Activated CD4-positive, alpha-beta T cell treated with anti-CD3 and anti-CD28 coated beads, Interleukin-10, Interleukin-2, amounts not matched to agents 100 ng/mL and 50 ng/mL, durations not matched to agents 16 hours and 8 hours (primary cell): Measurements from ENCODE around the gene NPIPB9.
"Not testable (repeated sequence)": the region's sequence is repeated elsewhere in the genome, so short reads cannot be mapped to it uniquely, and the experiment has no call there.

ENCODE experiments used
- DNase-seq: peaks from one replicate; pipeline ENCODE4 v3.0.0-alpha.2; 2020

Gene NPIPB9

GRCh38 chr16:28751487-28751886 lies at the start of gene NPIPB9:
TSS of gene NPIPB9 (plus strand) at chr16:28751787.
- DNase-seq = not testable (repeated sequence)

DNA sequence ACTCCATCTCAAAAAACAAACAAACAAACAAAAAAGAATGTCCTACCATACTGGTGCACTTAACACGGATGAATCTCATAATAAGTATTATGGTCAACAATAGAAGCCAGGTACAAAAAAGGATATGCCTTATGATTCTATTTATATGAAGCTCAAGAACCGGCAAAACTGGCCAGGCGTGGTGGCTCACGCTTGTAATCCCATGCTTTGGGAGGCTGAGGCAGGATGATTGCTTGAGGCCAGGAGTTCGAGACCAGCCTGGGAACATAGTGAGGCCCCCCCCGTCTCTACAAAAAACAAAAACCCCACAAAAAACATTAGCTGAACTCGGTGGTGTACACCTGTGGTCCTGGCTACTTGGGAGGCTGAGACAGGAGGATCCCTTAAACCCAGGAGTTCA lies 47.3 kb upstream of the NPIPB9 start:
- not testable (repeated sequence) for DNase-seq

GRCh38 chr16:28711220-28712083 lies 40.1 kb upstream of the NPIPB9 start, which contains the start of gene EIF3C:
TSS of gene EIF3C (plus strand) at chr16:28711464. CDS start at chr16:28711687, 223 bp downstream.
- DNase-seq = not testable (repeated sequence)

- DNase-seq = not testable (repeated sequence)
Observed at GRCh38 chr16:28722852-28723650, 28.5 kb upstream of the NPIPB9 start.

DNA sequence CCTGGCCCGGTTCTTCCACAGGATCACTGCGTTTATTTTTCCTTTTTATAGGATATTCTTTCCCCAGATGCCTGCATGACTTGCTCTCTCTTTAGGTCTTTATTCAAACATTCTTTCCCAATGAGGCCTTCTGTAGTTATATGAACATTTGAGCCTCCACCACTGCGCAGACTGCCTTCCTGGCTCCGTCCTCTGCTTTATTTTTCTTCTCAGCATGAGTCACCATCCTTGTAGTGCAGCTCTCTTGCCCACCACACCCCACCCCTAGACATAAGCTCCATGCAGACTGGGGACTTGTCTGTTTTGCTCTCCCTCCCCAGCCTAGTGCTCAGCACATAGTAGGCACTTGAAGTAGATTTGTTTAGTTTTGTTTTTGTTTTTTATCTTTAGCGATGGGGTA lies 20.3 kb upstream of the NPIPB9 start:
- not testable (repeated sequence) for DNase-seq

DNA sequence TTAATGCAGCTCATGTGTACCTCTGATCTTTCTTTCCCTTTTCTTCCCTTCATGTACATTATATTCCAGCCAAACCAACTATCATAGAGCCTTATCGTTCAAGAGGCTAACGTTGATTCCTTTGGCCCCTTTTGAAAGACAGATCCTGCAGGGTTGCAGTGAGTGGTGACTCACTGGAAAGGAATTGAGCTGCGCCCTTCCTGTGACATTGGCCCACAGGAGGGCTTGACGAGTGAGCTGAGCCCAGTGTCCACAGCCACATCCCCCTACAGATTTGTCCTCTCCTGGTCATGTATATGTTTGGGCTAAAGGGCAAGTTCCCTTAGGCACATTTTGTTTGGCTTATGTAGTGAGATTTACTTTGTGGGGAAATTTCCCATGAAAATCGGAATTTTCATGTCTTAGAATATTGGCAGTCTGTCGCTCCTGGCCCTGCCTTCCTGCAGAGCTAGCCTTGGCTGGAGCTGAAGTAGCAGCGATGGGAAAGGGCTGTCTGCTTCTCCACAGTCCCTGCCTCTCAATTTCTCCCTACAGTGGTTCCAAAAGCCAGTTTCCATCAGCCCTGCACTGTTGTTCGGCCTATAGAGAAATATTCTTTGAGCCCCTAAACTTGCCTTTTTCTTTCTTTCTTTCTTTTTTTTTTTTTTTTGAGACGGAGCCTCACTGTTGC lies 19.0 kb upstream of the NPIPB9 start:
- not testable (repeated sequence) for DNase-seq

DNA sequence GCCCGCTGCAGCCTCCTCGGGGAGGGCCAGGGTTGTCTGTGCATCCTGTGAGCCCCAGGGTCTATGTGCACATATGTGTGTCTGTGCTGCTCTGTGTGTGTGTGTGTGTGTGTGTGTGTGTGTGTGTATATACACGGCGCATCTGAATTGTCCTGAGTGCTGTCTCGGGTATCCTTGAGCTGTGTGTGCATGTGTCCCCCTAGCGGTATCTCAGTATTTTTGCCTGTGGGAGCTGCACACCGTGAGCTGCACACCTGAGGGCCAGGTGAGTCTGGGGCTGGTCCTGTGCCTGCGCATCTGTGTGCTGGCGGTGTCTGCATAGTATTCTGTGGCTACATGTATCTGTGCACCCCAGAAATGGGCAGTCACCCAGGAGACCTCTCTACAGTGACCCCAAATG lies 11.8 kb upstream of the NPIPB9 start:
- DNase-seq = not testable (repeated sequence)

GRCh38 chr16:28740631-28741030 lies 11.0 kb upstream of the NPIPB9 start:
- not testable (repeated sequence) for DNase-seq

- DNase-seq = not testable (repeated sequence)
Observed at GRCh38 chr16:28741295-28741694, 10.3 kb upstream of the NPIPB9 start.

- not testable (repeated sequence) for DNase-seq
Observed at GRCh38 chr16:28746618-28747350, 4.8 kb upstream of the NPIPB9 start.

DNA sequence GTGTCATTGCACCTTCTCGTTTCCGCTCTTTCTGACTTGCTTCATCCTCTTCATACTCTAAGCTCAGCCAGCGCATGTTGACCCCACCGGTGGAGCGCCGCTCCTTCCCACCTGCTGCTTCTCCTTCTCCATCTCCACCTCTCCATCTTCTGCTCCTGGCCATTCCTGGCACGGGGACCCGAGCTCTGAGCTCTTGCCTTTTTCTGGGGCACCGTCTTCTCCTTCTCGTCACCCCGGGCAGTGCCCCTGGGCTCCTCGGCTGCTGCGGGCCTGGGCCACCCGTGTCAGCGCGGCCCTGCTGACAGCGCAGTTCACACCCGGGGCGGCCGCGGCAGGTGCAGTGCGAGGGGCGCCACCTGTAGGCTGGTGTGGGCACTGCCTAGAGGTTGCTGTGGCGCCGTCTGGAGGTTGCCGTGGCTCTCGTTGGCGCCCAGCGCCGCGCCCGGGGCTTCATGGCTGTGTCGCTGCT lies 1.6 kb upstream of the NPIPB9 start:
- peak; percentile 39 for DNase-seq

- not testable (repeated sequence) for DNase-seq
Observed at GRCh38 chr16:28750469-28751067, 1.0 kb upstream of the NPIPB9 start.

GRCh38 chr16:28781697-28782096 lies 30.1 kb downstream of the NPIPB9 start:
- not testable (repeated sequence) for DNase-seq

DNA sequence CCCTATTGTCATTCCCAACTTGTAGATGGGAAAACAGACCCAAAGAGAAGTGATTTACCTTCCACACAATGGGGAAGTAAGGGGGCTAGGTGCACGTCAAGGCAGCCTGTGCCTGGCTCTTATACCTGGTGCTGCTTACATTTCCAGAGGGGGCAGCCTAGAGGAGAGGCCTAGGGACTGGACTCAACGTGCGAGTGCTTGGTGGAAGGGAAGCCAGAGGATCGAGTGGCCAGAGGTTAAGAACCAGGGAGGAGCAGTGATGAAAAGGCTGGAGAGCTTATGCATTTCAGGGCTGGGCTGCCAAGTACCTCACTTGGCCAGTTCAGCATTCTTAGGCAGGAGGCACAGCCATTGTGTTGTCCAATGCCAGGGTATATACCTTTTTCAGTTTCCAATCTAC lies 30.8 kb downstream of the NPIPB9 start:
- not testable (repeated sequence) for DNase-seq

- DNase-seq = peak; percentile 88
Observed at GRCh38 chr16:28802235-28803019, 50.8 kb downstream of the NPIPB9 start.

DNA sequence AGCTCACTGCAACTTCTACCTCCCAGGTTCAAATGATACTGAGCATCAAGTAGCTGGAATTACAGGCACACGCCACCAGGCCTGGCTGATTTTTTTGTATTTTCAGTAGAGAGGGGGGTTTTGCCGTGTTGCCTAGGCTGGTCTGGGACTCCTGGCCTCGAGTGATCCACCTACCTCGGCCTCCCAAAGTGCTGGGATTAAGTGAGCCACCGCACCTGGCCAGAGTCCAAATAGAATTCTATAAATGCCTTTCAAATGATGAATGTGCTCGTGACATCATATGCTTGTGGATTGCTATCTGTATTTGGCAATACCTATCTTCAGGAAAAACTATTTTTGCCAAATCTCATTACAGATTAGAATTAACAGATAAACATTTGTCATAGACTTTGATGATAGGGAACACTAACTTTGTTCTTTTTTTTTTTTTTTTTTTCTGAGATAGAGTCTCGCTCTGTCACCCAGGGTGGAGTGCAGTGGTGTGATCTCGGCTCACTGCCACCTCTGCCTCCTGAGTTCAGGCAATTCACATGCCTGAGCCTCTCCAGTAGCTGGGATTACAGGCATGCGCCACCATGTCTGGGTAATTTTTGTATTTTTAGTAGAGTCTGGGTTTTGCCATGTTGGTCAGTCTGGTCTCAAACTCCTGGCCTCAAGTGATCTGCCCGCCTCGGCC lies 56.0 kb downstream of the NPIPB9 start:
- DNase-seq = not testable (repeated sequence)

- no peak for DNase-seq
Observed at GRCh38 chr16:28820016-28820415, 68.4 kb downstream of the NPIPB9 start.

GRCh38 chr16:28820546-28820945 lies 69.0 kb downstream of the NPIPB9 start:
- DNase-seq = not testable (repeated sequence)

DNA sequence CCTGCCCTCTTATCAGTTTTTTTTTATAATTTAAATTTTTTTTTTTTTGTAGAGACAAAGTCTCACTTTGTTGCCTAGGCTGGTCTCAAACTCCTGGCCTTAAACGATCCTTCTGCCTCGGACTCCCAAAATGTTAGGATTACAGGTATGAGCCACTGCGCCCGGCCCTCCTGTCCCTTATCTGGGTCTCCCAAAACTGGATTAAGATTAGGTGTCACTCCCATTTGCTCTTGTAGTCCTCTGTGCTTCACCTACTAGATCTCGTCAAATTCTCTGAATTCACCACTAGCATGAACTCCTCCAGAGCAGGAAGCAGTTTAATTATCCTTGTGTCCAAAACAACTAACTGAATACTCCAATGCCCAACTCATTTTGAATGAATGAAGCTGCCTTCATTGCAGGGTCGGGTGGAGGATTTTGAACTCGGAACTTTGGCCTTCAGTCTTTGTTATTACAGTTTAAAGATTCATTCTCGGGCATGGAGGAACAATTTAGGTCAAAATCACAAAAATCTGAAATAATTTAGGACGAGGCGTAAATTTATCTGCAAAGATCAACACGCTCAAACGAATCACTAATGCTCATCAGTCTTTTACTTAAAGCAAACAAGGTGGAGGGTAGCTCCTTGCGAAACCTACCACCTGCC lies 70.4 kb downstream of the NPIPB9 start:
- DNase-seq = no peak
